RPMI8226 (cell line): ENCODE results near the gene IGFALS.

Experiments used
- DNase-seq: peaks from one replicate; pipeline ENCODE4 v3.0.0-alpha.2; 2015

The IGFALS gene

DNA sequence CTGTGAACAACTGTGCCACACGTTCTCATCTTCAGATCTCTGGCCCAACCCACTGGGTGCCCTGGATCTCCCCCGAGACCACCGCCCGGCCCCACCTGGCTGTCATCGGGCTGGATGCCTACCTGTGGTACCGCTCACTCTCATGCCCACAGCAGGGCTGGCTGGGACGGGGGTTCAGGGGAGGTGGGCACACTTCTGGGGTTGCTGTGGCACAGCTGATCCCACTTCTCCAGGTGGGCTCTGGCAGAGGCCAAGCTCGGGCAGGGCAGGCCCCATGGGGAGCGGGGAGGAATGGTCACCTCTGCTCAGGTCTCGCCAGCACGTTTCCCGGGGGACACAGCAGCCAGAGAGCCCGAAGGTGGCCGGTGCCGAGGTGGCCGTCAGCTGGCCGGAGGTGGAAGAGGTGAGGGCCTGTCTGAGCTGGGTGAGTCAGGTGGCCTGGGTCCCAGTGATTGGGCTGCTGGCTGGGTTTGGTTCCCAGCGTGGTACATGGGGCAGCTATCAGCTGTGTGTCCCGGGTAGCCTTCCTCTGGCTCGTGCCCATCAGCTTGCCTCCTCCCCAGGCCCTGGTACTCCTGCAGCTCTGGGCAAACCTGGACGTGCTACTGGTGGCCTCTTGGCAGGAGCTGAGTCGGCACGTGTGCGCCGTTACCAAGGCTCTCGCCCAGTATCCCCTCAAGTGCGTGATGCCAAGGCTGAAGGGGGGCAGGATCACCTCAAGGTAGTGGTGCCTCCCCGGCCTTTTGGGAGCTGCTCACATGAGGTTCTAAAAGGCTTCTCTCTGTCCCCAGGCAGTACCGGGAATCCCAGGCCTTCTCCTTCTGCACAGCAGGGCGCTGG lies 18.3 kb downstream of the IGFALS start:
- DNase-seq = no peak

- DNase-seq = no peak
Observed at GRCh38 chr16:1774448-1774780, 19.1 kb downstream of the IGFALS start.

DNA sequence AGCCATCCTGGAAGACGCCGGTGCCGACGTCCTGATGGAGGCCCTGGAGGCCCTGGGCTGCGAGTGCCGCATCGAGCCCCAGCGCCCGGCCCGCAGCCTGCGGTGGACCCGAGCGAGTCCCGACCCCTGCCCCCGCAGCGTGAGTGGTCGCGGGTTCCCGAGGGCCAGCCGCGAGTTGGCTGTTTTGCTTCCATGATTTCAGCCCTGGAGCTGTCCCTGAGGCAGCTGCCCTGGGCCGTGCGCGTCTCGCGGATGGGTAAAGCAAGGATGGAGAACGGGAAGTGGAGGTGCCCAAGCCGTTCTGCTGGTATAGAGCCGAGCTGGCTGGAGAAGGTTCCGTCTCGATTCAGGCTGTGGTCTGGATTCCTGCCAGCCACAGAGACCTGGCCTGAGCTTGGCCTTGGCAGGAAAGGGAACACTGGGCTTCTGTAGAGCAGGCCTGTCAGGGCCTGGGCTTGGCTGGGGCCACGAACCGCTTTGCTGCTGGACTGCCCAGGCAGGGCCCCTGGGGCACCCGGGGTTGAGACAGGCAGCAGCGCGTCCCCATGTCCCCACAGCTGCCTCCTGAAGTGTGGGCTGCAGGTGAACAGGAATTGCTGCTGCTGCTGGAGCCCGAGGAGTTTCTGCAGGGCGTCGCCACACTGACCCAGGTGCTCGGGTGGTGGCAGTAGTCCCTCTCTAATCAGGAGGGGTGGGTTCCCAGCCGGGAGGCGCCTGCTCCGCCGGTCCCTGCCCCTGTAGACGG lies 19.6 kb downstream of the IGFALS start:
- DNase-seq = peak; percentile 48

DNA sequence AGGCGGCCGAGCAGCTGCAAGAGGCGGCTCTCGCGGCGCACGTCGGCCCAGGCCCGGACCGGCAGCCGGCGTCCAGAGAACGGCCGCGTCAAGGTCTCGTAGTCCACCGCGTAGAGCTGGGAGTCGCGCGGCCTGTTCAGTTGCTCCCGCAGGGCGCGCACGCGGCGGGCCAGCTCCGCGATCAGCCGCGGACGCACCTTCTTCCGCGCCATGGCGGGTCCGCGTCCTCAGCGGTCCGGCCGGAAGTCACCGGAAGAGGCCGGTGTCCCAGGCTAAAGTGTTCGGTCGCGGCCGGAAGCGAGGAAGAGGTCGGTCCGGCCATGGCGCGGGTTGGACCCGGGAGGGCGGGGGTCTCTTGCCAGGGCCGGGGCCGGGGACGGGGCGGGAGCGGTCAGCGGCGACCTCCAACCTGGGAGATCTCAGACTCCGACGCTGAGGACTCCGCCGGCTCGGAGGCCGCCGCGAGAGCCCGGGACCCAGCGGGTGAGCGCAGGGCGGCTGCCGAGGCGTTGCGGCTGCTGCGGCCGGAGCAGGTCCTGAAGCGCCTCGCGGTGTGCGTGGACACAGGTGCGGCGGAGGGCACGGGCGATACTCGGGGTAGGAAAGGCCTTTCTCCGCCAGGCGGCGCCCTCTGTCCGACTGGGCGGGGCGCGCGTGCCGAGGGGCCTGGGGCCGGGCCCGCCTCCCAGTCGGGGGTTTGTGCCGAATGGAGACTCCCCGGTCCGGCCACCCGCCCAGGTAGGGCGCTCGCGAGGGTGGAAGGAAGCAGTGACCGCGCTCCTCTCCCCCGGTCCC lies 20.4 kb downstream of the IGFALS start, which contains the start of gene MRPS34:
Gene MRPS34 (minus strand): TSS at position 227 of the 795 bp plus-strand sequence. CDS start 15 bp downstream, at position 212.
- peak; percentile 96 for DNase-seq

GRCh38 chr16:1772362-1772907 lies 21.1 kb downstream of the IGFALS start, which contains the start of gene EME2:
Gene EME2 (plus strand): TSS chr16:1772810. CDS start chr16:1773228, 418 bp downstream.
- peak; percentile 72 for DNase-seq

DNA sequence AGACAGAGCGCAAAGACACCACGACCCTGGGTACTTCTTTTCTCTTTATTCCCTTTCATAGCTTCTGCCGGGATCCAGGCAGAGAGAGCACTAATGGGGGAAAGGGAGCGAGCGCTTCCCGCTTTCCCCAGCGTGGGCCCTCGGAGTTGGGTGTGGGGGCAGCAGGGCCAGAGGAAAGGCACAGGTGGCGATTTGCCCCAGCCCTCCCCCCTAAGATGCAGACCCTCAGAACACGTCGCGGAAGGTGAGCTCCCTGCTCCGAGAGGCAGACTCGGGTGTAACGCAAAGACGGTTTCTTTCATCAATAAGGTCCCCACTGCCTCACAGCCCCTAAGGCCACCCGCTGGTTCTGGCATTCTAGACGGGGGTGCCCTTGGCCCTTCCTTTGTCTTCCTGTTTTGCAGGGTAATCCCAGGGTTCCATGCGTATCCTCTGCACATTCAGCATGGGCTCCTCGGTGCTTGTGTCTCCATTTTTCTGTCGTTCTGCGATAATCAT lies 21.6 kb downstream of the IGFALS start:
- DNase-seq = no peak

DNA sequence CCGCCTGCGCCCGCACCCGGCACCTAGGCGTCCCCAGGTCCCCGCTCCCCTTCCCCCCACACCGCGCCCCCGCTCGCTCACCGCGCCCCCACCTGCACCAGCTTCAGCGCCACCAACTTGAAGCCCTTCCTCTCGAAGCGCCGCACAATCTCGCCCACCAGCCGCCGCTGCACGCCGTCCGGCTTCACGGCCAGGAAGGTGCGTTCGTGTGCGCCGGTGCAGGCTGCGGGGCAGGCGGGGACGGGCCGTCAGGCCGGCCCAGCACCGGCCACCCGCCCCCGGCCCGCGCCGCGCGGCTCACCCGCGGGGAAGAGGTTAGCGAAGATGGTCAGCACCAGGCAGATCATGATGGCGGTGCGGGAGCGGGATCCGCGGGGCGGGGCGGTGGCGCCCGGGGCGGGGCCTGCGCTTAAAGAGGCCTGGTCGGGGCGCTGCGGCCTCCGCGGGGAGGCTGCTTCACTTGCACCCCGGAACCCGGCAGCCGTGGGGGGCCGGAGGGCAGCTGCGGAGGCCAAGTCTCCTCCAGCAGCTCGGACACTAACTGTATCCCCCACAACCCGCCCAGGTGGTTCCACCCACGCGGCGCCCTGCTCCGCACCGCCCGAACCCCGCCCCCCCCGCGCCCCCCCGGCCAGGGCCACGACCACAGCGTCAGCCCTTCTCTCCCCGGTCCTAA lies 22.2 kb downstream of the IGFALS start, which contains the start of gene NME3:
Gene NME3 (minus strand): TSS at position 356 of the 676 bp plus-strand sequence. CDS start 9 bp downstream, at position 347.
- DNase-seq = peak; percentile 84

DNA sequence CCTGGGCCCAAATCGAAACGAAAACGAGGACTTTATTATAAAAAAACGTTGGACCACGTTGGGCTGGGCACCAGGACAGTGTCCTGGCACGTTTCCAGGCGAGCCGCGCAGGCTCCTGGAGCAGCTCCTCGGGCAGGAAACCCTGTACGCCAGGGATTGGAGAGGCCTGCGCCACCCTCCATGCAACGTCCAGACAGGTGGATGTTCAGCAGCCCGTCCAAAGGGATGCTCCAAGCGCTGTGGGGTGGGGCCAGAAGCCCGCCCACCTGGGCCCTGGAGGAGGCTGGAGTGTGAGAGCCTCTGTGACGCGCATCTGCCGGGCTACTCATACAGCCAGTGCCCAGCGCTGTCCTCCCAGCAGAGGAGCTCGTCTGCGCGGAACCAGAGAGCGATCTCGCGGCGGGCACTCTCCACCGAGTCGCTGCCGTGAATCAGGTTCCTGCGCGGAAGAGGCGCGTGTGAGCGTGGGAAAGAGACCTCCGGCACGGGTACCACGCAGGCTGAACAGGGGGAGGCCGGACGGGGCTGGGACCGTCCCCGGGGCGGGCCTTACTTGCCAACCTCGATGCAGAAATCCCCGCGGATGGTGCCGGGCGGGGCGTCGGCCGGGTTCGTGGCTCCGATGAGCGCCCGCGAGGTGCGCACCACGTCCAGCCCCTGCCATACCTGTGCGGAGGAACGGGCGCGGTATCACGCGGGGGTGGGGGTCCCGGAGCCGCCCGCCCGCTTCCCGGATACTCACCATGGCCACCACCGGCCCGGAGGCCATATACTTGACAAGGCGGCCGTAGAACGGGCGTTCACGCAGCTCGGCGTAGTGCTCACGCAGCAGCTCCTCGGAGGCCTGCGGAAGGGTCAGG lies 22.9 kb downstream of the IGFALS start:
- peak; percentile 46 for DNase-seq

- DNase-seq = no peak
Observed at GRCh38 chr16:1769402-1770300, 23.9 kb downstream of the IGFALS start.

DNA sequence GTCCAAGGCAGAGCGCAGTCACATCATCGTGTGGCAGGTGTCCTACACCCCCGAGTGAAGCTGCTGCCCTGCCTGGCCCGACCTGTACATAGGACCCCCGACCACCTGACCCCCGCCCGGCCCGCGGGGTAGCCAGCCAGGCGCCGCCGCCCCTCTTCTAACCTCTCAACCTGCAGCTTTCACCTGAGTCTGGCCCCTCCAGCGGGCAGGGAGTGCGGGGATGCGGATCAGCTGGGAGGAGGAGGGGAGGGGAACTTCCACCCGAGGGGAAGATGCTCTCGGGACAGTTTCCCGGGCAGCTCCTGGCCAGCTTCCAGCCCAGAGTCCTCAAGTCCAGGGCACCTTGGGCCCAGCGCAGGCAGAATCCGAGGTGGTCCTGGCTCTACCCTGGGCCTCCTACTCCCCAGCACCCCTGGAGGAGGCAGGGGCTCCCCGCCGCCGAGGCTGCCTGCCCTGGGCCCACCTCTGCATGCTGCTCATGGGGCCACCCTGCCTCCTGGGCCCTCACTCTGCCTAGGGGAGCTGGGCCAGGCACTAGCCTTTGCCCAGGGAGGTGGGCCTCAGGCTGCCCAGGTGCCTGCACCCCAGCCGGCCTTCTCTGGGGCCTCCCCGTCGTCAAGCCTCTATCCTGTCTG lies 24.6 kb downstream of the IGFALS start:
- no peak for DNase-seq

DNA sequence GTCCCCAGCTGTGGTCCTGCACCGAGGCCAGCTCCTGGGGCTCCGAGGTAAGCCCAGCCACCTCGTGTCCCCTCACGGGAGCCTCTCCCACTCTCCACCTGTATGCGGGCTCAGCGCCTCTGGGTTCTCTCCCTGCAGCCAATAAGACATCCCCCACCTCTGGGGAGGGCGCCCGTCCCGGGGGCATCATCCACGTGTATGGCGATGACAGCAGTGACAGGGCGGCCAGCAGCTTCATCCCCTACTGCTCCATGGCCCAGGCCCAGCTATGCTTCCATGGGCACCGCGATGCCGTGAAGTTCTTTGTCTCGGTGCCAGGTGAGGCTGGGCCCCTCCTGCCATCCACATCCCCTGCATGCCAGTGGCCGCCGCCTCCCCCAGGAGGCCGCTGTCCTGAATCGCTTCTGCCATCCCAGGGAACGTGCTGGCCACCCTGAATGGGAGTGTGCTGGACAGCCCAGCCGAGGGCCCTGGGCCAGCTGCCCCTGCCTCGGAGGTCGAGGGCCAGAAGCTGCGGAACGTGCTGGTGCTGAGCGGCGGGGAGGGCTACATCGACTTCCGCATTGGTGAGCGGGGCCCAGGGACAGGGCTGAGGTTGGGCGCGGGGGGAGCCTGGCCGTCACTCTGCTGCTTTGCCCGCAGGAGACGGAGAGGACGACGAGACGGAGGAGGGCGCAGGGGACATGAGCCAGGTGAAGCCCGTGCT lies 25.3 kb downstream of the IGFALS start:
- no peak for DNase-seq

DNA sequence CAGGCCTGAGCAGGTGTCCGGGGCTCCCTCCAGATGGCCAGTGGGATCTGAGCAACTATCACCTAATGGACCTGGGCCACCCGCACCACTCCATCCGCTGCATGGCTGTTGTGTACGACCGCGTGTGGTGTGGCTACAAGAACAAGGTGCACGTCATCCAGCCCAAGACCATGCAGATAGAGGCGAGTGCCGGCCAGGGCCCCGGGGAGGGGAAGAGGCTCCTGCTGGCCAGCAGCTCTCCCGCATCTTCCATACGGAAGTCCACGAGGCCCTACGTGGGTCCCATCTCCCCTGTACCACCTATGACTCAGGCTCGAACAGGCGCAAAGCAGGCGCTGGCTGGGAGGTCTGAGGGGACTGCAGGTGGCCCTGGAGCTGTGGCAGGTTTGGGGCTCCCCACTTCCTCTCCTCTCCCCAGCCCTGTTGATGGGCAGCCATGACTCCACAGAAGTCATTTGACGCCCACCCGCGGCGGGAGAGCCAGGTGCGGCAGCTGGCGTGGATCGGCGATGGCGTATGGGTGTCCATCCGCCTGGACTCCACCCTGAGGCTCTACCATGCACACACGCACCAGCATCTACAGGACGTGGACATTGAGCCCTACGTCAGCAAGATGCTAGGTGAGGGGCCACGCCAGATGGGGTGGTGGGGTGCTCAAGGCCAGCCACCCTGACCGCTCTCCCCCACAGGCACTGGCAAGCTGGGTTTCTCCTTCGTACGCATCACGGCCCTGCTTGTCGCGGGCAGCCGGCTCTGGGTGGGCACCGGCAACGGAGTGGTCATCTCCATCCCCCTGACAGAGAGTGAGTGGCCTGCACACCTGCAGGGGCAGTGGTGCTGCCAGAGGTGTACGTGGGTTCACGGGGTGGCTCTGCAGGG lies 26.1 kb downstream of the IGFALS start:
- no peak for DNase-seq

DNA sequence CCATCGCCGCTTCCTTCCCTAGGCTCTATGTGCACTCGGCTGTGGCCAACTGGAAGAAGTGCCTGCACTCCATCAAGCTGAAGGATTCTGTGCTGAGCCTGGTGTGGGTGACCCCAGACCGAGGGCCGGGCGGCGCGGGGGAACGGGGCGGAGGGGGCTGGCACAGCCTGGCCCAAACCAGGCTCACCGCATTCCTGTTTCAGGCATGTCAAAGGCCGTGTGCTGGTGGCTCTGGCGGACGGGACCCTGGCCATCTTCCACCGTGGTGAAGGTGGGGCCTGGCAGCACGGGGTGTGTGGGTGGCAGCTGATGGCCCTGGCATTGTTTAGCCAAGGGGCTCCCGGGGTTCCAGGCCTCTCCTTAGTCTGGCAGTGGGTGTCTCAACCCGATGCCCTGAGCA lies 26.8 kb downstream of the IGFALS start:
- DNase-seq = no peak

DNA sequence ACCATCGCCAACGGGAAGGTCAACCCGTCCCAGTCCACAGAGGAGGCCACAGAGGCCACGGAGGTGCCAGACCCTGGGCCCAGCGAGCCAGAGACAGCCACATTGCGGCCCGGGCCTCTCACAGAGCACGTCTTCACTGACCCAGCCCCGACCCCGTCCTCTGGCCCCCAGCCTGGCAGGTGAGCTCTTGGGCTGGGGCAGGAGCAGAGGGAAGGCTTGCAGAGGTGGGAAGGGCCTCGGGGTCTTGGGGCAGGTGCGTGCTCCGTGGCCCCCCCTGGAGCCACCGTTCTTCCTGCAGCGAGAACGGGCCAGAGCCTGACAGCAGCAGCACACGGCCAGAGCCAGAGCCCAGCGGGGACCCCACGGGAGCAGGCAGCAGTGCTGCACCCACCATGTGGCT lies 27.3 kb downstream of the IGFALS start:
- DNase-seq = no peak

DNA sequence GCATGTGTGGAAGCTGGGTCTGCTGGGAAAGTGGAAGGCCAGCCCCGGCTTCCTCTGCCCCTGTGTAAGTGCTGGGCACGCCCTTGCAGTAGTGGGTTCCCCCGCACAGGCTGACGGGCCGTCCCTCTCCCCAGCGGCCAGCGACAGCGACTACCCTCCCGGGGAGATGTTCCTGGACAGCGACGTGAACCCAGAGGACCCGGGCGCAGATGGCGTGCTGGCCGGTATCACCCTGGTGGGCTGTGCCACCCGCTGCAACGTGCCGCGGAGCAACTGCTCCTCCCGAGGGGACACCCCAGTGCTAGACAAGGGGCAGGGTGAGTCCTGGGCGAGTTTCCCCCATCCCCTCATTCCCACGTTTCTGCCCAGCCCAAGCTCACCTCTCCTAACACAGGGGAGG lies 27.7 kb downstream of the IGFALS start:
- no peak for DNase-seq

GRCh38 chr16:1764971-1765370 lies 28.5 kb downstream of the IGFALS start:
- no peak for DNase-seq
